HG03354 (cell line): ENCODE data around the gene CD34.
"Not testable (repeated sequence)": the region's sequence is repeated elsewhere in the genome, so short reads cannot be mapped to it uniquely, and the experiment has no call there.

Experiments
- ATAC-seq: cut with Tn5 transposase; IDR thresholded peaks from one replicate; pipeline ENCODE4 v1.9.1; 2021; ENCODE audit warnings: mild to moderate bottlenecking; ENCODE audit not compliant: unreplicated experiment, poor library complexity, severe bottlenecking

CD34 gene

DNA sequence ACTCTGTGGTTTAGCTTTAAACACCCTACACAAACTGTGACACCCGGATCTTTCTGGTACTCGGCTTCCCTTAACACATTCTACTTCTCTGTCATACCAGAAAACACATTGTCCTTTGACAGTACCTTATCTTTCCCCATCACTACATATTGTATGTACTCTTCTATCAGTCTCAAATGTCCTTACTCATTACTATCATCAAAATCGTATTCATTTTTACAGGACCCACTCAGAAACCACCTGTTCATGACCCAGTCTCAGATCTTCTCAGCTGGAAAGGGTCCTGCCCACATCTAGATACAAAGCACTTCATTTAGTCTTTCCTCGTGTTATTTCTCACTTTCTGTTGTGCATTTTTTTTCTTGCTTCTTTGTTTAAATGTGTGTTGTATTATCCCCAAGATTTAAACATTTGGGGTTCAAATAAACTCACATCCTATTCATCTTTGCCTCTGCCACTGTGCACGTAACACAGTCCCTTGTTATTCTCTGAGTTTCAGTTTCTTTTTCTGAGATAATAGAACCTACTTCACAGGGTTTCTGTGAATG lies 27.7 kb downstream of the CD34 start:
- peak; percentile 69 for ATAC-seq

DNA sequence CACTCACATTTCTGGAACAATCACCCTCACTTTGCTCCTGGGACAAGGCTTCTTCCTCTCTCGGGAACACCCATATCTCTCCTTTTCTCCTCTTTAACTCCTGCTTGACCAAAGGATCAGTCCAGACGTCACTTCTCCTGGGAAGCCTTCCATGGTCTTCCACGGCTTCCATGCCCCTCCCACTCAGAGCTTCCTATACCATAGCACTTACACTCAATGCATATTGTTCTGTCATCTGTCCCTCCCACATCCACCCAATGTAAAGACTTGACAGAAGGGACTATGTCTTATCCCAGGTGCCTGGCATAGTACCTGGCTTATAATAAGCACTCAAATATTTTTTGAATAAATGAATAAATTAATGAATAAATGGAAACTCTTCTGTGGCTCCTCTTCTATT lies 28.2 kb downstream of the CD34 start:
- ATAC-seq: peak; percentile 20

DNA sequence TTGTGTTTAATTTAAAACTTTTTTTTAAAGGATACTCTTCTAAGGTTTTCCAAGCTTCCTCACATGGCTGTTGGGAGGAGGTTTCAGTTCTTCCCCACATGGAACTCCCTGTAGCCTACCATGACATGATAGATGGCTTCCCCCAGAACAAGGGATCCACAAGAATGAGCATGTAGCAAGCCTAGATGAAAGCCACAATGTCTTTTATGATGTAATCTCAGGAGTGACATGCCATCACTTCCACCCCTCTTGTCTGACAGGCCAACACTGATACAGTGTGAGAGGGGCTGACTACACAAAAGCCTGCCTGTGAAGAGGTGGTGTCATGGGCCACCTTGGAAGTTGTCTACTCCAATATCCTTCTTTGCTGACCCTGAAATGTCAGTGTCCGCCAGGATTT lies 32.0 kb downstream of the CD34 start:
- no peak for ATAC-seq

DNA sequence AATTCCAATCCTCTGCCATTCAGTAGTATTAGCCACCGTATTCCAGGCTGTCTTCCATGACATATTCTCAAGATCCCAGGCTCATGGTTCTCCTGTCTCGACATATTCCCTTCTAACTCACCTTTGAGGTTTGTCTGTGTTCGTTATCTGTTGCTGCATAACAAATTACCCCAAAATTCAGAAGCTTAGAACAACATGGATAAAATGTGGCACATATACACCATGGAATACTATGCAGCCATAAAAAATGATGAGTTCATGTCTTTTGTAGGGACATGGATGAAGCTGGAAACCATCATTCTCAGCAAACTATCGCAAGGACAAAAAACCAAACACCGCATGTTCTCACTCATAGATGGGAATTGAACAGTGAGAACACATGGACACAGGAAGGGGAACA lies 33.0 kb downstream of the CD34 start:
- not testable (repeated sequence) for ATAC-seq

DNA sequence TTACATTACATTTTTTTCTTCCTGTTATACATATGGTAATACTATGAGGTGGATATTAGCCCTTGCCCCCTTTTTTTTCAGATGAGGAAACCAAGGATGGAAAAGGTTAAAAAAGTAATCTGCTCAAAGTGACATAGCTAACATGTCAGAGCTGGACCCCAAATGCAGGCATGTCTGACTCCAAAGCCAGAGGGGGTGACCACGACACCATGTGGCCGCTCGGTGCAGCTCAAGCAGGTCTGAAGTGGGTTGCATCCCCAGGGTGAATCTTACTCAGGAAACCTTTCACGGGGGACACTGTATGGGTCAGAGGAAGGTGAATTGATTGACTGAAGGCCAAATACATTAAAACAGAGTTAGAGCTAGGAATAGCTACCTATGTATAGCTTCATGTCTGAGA lies 34.8 kb downstream of the CD34 start:
- ATAC-seq: no peak

DNA sequence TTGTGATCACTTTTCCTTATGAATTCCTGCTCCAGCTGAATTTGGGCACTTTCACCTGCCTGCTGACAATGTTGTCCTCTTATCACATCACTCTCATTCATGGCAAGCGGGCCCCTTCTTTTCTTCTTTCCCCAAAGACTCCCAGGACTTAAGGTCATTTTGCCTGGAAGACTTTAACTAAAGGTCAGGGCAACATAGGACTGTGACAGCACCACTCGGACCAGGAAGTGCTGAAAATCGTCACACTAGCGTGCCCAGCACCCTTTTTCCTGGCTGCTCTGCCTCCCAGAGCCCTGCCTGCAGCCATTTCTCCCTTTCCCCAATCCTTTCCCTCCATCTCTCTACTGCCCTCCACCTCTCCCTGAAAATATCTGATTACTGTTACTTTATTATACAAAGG lies 35.4 kb downstream of the CD34 start:
- no peak for ATAC-seq

DNA sequence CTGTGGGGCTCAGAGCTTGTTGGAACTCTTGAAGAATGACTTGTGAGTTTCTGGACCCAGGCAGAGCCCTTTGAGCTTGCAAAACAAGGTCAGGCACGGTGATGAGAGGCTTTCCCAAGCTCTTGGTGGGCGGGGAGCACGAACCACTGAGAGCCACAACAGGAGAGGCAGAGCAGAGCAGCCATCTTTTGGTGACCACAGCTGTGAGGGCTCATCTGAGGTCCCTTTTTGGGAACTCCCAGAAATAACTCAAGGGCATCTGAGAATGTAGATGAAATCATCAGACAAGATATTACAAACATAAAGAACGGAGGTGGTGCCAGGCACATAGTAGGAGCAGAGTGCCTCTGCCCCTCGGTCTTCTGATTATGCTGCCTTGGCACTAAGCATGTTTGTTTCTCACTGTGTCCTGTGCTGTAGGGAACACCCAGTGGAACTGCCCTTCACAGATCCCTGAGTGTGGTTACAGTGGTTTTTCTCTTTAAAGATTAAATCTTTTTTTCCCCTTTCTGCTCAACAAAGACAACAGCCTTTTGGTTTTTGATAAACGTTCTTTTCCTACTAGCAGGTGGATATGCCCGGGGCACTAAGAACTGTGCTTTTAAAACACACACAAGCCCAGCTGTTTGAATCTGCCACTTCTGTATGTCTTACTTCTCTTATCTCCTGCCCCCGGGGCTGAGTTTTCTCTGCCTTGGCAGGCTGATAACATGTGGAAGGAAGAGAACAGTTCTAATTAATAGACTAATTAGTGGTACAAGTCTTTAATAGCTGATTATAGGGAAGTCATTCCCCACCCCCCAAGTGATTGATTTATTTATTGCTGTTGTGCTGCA lies 37.7 kb downstream of the CD34 start:
- ATAC-seq: no peak

DNA sequence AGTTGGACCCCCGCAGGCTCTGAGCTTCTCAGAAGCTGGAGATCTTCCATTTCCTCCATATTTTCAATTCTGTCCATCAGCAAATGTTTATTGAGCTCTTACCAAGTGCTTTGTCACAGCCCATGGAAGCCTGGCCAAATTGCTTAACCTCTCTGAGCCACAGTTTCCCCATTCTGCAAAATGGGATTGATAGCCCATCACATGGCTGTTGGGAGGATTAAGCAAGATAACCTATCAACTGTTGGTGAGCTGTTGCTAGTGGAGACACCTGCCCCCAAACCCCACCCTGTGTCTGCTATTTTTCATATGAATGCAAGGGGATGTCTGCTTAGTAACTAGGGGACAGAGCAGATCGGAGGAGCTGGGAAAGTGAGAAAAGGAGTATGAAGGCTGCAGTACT lies 38.3 kb downstream of the CD34 start:
- ATAC-seq: no peak

DNA sequence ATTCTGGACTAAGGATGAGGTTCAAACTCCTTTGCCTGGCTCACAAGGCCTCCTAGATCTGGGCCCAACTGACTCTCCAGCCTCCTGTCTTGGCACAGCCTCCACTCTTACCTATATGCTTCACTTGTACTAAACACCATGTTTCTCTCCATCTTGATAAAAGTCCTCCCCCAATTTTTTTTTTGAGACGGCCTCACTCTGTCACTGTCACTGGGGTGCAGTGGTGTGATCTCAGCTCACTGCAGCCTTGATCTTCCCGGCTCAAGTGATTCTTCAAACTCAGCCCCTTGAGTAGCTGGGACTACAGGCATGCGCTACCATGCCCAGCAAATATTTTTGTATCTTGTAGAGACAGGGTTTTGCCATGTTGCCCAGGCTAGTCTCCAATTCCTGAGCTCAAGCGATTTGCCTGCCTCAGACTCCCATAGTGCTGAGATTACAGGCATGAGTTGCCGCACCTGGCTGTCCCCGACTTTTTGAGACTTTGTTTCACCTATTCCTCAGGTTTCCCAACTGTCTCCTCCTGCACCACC lies 39.7 kb downstream of the CD34 start:
- ATAC-seq: no peak

DNA sequence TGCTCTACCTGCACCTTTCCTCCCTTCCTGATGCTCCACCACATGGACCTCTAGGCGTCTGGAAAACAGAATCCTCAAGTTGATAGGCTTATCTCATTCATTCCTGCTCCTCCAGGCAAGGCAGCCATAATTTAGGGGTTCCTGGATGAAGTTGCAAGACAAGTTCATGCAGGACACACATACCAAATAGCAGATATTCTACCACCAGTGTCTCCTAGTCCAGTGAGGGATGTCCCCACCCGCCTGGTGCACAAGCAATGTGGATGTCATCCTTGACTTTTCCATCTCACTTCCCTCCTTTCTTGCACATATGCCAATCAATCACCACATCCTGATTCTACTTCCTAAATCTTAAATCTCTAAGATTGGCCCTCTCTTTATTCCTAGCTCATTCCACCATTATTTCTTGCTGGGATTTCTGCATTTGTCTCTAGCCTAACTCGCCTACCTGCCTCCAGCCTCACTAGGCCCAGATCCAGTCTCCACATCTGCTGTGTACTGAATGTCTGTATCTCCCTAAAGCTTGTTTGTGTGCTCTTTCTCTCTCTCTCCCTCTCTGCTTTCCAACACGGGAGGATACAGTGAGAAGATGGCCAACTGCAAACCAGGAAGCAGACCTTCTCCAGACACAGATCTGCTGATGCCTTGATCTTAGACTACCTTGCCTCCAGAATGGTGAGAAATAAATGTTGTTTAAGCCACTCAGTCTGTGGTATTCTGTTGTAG lies 40.5 kb downstream of the CD34 start:
- ATAC-seq: no peak

DNA sequence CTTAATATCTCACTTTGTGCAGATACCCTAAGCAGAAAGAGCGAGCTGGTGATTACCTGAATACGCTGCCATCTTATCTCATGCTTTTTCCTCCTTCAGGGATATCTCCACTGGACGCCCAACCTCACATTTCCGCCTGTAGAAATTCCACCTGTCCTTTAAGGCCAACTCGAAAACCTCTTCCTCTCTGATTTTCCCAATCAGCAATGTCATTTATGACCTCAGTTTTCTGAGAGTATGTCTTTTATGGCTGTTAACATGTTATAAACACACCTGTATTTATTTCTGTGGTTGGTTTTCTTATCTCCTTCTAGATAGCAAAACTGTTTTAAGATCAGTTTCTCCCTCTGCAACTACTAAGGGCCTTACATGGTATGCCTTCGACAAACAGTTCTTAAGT lies 41.1 kb downstream of the CD34 start:
- ATAC-seq: no peak

DNA sequence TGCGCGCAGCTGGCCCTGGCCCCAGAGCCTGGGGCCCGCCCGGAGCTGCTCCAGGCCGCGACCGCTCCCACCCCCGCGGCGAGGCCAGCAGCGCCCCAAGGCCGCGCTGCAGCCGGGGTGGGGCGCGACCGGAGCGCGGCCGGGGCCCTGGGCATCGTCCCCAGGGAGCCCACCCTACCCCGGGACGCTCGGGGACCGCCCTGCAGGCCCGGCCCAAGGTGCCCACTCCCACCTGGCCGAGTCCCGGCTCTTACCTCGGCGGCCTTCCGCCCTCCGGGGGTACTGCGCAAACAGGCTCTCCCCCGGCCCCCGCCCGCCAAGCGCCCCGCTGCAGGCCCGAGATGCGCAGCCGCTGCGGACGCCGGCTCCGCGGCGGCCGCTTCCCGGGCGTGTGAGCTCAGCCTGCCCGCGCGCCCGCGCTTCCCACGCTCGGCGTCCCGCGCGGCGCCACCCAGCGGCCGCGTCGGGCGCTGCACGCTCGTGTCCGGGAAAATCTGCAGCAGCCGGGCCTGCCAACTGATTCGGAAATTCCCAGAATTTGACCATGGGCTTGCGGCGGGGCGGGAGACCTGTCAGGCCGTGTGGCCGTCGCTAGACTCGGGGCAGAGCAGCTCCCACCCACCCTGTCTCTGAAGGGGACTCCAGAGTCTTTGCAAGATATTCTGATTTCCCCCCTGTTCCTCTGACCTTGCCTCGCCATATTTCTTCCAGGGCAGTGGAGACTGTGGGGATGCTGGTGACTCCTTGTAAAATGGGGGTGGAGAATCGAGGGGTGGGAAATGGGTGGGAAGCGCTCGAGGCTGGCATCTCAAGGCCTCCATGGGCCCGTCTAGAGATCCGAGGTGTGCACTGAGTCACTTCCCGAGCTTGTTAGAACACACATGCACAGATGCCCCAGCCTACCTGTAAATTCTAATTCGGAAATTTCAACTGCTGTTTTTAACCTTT lies 41.9 kb downstream of the CD34 start:
- ATAC-seq: peak; percentile 65

DNA sequence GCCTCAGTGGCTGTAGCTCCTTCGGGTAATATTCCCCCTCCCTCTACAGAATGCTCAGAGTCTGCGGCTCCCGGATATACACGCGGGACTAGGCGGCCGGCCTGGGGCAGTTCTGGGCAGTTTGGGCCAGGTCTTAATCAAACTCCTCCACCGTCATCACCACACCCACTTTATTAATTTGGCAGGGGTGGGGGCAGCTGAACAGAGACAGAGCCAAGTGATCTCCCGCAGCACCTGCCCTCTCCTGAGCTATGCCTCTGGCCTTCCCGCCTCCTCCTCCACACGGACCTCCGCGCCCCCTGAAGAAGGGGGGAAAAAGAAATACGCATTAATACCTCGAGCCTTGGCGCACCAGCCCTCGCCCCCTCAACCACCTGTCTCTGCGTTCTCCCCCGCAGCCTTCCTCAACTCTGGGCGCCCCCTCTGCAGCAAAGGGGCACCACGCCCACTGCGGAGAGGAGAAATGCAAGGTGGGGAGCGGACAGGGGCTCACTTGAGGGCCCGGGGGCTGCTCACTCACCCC lies 42.6 kb downstream of the CD34 start:
- ATAC-seq: peak; percentile 28

DNA sequence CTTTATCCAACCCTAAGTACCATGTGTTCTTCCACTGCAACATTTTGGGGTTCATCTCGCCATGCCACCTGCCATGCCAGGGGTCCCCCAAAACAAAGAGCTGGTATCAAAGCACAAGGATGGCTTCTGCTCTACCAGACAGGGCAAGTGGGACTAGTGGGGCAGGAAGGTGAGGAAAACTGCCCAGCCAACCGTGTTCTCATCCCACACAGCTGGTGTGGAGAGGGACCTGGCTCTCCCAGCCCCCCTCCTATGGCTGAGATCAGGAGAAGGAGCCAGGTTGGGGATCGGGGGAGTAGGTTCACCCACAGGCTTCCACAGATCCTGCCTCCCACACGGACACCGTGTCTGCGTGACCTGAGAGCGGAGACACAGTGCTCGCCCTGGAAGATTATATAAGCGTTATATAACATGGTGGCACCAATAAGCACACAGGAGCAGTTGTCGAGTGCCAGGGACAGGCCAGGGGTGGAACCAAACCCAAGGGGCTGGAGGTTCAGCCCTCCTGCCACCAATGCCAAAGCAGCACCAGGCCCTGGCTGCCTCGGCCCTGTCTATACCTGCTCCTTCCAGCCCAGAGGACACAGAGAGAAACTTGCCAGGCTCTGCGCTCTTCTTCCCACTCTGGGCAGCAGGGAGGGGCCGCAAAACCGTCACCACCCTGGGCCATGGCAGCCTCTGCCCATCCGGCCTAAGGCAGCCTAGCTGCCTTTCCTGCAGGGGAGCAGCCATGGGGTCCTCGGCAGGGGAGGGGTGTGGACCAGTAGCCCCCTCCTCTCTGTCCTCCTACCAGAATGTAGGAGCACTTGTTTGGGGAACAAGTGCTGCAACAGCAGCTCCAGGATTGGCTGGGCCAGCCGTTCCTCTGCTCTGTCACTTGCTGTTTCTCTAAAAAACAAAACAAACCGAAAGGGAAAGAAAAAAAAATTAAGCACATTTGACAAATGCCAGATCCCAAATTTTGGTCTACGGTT lies 43.5 kb downstream of the CD34 start:
- no peak for ATAC-seq

DNA sequence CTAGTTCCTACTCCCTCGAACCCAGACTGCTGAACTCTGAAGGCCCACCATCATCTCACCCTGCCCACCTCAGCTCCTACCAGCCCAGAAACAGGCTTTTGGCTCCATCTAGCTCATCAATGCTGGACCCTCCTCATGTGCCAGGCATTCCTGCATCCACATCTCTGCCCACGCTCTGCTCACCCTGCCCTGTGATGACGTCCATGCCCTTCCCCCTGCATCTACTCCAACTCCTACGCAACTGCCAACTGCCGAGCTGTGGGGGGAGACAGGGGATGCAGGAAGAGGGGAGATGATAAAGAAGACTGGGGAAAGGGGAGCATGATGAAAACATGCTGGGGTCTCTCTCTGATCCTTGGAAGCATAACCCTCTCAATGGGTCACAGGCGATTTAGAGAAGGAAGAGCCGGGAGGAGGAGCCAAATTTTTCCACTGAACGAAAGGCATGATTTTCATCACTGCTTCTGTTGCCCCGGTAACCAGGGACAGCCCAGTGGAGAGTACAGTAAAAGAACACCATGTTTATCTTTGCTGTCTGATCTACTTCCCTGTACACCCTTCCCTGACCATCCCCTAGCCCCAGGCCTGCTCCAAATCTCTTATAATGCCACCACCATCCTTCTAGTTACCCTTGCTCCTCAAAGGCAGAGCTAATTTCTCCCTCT lies 44.3 kb downstream of the CD34 start:
- ATAC-seq: no peak

DNA sequence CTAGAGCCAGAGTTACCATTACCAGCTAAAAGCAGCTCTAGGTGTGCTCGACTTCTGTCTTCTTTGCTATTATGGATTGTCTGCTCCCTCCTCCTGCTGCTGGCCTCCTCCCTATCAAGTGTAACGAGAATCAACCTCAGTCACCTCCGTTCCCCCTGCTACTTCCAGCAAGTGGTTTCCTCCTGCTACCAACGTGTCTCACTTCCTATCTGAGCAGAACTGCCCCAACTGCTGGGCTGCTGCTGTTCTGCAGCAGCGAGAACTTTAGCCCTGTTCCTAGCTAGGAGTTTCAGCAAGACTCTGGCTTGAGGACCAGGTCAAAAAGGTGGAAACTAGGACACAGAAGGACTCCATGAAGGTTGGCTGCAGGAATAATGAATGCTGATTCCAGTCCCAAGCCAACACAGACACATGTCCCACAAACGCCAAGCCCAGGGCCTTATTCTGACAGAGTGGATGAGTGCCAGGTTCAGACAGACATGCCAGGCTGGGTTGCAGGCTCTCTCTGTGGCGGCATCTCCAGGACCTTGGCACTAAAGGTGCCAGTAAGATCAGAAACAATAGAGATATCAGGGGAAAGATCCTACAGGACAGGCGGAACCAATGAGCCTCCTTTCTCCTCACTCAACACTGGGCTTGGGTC lies 46.9 kb downstream of the CD34 start:
- ATAC-seq: peak; percentile 48

DNA sequence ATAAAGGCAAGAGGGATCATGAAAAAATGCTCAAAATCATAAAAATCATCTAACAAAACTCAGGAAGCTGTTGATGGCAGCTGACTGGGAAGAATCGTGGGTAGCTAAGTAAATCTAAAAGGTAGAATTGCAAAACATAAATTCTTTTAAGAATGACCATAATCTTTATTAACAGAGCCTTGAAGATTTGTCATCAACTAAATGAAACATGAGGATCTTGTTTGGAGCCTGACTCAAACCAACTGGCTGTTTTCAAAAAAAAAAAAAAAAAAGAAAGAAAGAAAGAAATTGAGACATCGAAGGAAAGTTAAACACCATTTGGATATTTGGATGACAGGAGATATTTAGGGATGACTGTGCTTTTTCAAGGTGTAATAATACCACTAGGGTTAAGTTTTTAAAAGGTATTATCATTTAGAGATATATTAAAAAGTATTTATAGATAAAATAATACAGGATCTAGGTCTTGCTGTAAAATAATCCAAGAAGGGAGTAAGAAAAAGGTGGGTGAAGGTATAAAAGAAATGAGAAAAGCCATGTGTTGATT lies 48.6 kb downstream of the CD34 start:
- no peak for ATAC-seq
